ENCODE measurements around the gene PIK3C3.

DNA sequence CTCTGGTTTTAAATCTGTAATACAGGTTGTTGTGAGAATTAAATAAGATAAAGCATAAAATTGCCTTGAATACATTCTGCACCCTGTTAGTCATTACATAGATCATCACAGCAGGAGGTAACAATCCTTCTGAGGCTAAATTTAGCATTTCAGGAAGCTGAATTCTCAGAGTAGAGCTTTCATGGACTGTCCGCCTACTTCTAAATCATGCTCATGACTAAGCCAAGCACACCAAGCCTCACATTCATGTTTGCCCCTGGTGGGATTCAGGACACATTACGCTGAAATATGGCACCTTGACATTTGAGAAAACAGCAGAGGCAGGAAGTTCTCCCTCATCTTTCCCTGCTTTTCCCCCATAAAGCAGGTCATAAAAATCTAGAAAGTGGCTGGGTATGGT, 16.6 kb upstream of the PIK3C3 start:
- TF ChIP-seq, protein P1, sequence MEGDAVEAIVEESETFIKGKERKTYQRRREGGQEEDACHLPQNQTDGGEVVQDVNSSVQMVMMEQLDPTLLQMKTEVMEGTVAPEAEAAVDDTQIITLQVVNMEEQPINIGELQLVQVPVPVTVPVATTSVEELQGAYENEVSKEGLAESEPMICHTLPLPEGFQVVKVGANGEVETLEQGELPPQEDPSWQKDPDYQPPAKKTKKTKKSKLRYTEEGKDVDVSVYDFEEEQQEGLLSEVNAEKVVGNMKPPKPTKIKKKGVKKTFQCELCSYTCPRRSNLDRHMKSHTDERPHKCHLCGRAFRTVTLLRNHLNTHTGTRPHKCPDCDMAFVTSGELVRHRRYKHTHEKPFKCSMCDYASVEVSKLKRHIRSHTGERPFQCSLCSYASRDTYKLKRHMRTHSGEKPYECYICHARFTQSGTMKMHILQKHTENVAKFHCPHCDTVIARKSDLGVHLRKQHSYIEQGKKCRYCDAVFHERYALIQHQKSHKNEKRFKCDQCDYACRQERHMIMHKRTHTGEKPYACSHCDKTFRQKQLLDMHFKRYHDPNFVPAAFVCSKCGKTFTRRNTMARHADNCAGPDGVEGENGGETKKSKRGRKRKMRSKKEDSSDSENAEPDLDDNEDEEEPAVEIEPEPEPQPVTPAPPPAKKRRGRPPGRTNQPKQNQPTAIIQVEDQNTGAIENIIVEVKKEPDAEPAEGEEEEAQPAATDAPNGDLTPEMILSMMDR (tag by site-specific recombination; IDR thresholded peaks at IDR 0.05) = no peak
- TF ChIP-seq ZBTB20 (tag by site-specific recombination; IDR thresholded peaks at IDR 0.05) (no peak), ZNF830 (tag by site-specific recombination; IDR thresholded peaks at IDR 0.05; ENCODE audit: low read depth) (no peak), ZNF311 (tag by site-specific recombination; IDR thresholded peaks at IDR 0.05; ENCODE audit: borderline replicate concordance) (no peak), ZFP3 (tag by site-specific recombination; IDR thresholded peaks at IDR 0.05; ENCODE audit: low read depth) (no peak), ZNF132 (tag by site-specific recombination; IDR thresholded peaks at IDR 0.05; ENCODE audit: borderline replicate concordance) (no peak), ZNF473 (tag by site-specific recombination; IDR thresholded peaks at IDR 0.05) (no peak), ZNF324 (tag by site-specific recombination; IDR thresholded peaks at IDR 0.05) (no peak), ZNF133 (tag by site-specific recombination; IDR thresholded peaks at IDR 0.05) (no peak), ZNF169 (tag by site-specific recombination; IDR thresholded peaks at IDR 0.05) (no peak)
- TF ChIP-seq, protein P2, sequence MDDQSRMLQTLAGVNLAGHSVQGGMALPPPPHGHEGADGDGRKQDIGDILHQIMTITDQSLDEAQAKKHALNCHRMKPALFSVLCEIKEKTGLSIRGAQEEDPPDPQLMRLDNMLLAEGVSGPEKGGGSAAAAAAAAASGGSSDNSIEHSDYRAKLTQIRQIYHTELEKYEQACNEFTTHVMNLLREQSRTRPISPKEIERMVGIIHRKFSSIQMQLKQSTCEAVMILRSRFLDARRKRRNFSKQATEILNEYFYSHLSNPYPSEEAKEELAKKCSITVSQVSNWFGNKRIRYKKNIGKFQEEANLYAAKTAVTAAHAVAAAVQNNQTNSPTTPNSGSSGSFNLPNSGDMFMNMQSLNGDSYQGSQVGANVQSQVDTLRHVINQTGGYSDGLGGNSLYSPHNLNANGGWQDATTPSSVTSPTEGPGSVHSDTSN (CRISPR knock-in tag; IDR thresholded peaks at IDR 0.05) = no peak
